Measurements from ENCODE around the gene PAX2.

DNA sequence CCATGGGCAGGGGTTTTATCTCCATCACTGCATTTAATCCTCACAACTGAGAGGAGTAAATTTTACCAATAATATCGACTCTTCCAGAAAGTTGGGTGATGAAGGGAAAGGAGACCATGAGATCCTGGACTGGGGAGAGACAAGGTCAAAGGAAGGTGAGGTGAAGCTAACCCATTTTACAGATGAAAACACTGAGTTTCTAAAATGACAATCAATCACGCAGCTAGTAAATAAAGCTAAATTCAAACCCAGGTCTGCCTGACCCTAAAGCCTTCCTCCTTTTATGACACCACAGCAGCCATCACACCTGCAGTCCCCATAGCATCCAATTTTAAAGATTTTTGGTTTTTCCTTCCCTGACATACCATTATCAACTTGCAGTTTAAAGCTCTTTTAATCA, 103.4 kb downstream of the PAX2 start:
- TF ChIP-seq, protein P1, sequence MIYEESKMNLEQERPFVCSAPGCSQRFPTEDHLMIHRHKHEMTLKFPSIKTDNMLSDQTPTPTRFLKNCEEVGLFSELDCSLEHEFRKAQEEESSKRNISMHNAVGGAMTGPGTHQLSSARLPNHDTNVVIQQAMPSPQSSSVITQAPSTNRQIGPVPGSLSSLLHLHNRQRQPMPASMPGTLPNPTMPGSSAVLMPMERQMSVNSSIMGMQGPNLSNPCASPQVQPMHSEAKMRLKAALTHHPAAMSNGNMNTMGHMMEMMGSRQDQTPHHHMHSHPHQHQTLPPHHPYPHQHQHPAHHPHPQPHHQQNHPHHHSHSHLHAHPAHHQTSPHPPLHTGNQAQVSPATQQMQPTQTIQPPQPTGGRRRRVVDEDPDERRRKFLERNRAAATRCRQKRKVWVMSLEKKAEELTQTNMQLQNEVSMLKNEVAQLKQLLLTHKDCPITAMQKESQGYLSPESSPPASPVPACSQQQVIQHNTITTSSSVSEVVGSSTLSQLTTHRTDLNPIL (CRISPR knock-in tag; IDR thresholded peaks at IDR 0.05; ENCODE audit: low read depth): no peak
- no peak for TF ChIP-seq PATZ1 (CRISPR knock-in tag; IDR thresholded peaks at IDR 0.05; ENCODE audit: borderline replicate concordance)
- no peak for TF ChIP-seq RARB (CRISPR knock-in tag; IDR thresholded peaks at IDR 0.05)
- no peak for TF ChIP-seq ZC3H10 (CRISPR knock-in tag; IDR thresholded peaks at IDR 0.05)
- no peak for TF ChIP-seq TCF4 (CRISPR knock-in tag; IDR thresholded peaks at IDR 0.05; ENCODE audit: borderline replicate concordance)

All from SK-N-SH treated with all-trans-retinoic acid at 6 μM for 48 hours (cell line).